ENCODE results near the gene ZNF417. TPM values are rescaled to one million over a fixed set of nuclear protein-coding genes. Genes with fewer than 3 reads are reported as not detected.

ZNF417 gene
- polyA plus RNA-seq, 2 of the 4 experiments (the other 2 are of a cell fraction) = 5.9 to 8.0 TPM

DNA sequence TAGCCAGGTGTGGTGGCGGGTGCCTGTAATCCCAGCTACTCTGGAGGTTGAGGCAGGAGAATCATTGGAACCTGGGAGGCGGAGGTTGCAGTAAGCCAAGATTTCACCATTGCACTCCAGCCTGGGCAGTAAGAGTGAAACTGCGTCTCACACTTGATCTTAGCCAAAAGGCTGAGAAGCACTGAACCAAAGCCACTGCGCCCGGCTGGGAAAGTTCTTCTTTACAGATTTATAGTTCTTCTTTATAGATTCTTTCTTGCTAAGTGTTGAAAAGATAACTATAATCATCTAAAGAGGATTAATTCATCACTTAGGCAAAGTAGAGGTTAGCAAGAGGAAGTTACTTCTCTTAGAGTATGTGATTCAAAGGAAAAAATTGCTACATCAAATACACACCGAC lies 11.1 kb downstream of the ZNF417 start:
- no peak overlapping the region for H3K4me2 ChIP-seq
- TF ChIP-seq JUN (IDR thresholded peaks at IDR 0.05) = no peak
- no peak for TF ChIP-seq ATOH8 (CRISPR knock-in tag; IDR thresholded peaks at IDR 0.05; ENCODE audit: low read depth)
- TF ChIP-seq NR3C1 (IDR thresholded peaks at IDR 0.05) = no peak
- no peak for TF ChIP-seq ZNF302 (CRISPR knock-in tag; IDR thresholded peaks at IDR 0.05)
- TF ChIP-seq, protein P1, sequence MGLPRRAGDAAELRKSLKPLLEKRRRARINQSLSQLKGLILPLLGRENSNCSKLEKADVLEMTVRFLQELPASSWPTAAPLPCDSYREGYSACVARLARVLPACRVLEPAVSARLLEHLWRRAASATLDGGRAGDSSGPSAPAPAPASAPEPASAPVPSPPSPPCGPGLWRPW (IDR thresholded peaks at IDR 0.05) = no peak
- TF ChIP-seq POLR2A (IDR thresholded peaks at IDR 0.05; ENCODE audit: low read length) = no peak
- no peak for TF ChIP-seq GATA3 (IDR thresholded peaks at IDR 0.05; ENCODE audit: borderline replicate concordance)
- no peak for TF ChIP-seq EP300 (IDR thresholded peaks at IDR 0.05)
- no peak for TF ChIP-seq KDM5A (IDR thresholded peaks at IDR 0.05)
- TF ChIP-seq, protein P2, sequence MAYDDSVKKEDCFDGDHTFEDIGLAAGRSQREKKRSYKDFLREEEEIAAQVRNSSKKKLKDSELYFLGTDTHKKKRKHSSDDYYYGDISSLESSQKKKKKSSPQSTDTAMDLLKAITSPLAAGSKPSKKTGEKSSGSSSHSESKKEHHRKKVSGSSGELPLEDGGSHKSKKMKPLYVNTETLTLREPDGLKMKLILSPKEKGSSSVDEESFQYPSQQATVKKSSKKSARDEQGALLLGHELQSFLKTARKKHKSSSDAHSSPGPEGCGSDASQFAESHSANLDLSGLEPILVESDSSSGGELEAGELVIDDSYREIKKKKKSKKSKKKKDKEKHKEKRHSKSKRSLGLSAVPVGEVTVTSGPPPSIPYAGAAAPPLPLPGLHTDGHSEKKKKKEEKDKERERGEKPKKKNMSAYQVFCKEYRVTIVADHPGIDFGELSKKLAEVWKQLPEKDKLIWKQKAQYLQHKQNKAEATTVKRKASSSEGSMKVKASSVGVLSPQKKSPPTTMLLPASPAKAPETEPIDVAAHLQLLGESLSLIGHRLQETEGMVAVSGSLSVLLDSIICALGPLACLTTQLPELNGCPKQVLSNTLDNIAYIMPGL (CRISPR knock-in tag; IDR thresholded peaks at IDR 0.05; ENCODE audit: borderline replicate concordance) = no peak
- TF ChIP-seq BCL3 (IDR thresholded peaks at IDR 0.05) = no peak
- TF ChIP-seq TP53 (CRISPR knock-in tag; IDR thresholded peaks at IDR 0.05) = no peak
- no peak for TF ChIP-seq BHLHE40 (IDR thresholded peaks at IDR 0.05; ENCODE audit: low read depth, low read length)
- no peak for TF ChIP-seq HDAC2 (IDR thresholded peaks at IDR 0.05)
- no peak for TF ChIP-seq CHD2 (IDR thresholded peaks at IDR 0.05; ENCODE audit: low read length, partially characterized antibody)
- no peak for TF ChIP-seq ZC3H11A (IDR thresholded peaks at IDR 0.05)
- 94% methylated on average over 6 of the region's 6 CpGs for WGBS (ENCODE audit: missing lambda C conversion rate)
- no peak overlapping the region for H3K4me3 ChIP-seq
- FAIRE-seq (no peak), ATAC-seq (no peak), DNase-seq (ENCODE audit: low read depth in 1 of 2, low spot score in 1 of 2) (no peak)
- POLR2A ChIA-PET = no interaction called here
- peaks cover 86% of the 10 kb centered on the region for H3K9me3 ChIP-seq
- CTCF ChIA-PET = interaction anchor here (1.2 kb wide), 1 partner anchor 20 kb away, joined by 3 read pairs; no protein-coding TSS in a partner anchor
- no peaks in the 10 kb centered on the region for H3K4me1 ChIP-seq
- H3K27ac ChIP-seq = no peak overlapping the region

GRCh38 chr19:57903618-57904184 lies 12.7 kb downstream of the ZNF417 start:
- peaks cover 82% of the 10 kb centered on the region for H3K9me3 ChIP-seq
- no peak overlapping the region for H3K4me3 ChIP-seq
- ATAC-seq = no peak
- POLR2A ChIA-PET = no interaction called here
- H3K27ac ChIP-seq = no peak overlapping the region
- WGBS (ENCODE audit: missing lambda C conversion rate) = 64% methylated on average over 7 of the region's 7 CpGs
- H3K4me1 ChIP-seq = no peaks in the 10 kb centered on the region
- no peak for DNase-seq (ENCODE audit: low read depth in 1 of 2, low spot score in 1 of 2)
- no peak overlapping the region for H3K4me2 ChIP-seq
- CTCF ChIA-PET = interaction anchor here (0.6 to 1.2 kb wide), 3 partner anchors 16 to 41 kb away, joined by 3 to 5 read pairs (median 3); no protein-coding TSS in a partner anchor
- FAIRE-seq = no peak
- TF ChIP-seq ELK1 (IDR thresholded peaks at IDR 0.05; ENCODE audit: low read depth, low read length) (no peak), BCL3 (IDR thresholded peaks at IDR 0.05) (no peak), FOXS1 (CRISPR knock-in tag; IDR thresholded peaks at IDR 0.05) (no peak), CEBPB (IDR thresholded peaks at IDR 0.05) (no peak), SREBF2 (IDR thresholded peaks at IDR 0.05) (no peak), ATOH8 (CRISPR knock-in tag; IDR thresholded peaks at IDR 0.05; ENCODE audit: low read depth) (no peak), EHMT2 (IDR thresholded peaks at IDR 0.05; ENCODE audit: low read depth) (no peak), POLR2AphosphoS2 (conservative IDR thresholded peaks at IDR 0.05; ENCODE audit: low read length) (no peak), RCOR1 (IDR thresholded peaks at IDR 0.05; ENCODE audit: low read depth, low read length) (no peak), HOXB13 (CRISPR knock-in tag; IDR thresholded peaks at IDR 0.05; ENCODE audit: low read depth) (no peak), BHLHE40 (IDR thresholded peaks at IDR 0.05; ENCODE audit: low read depth, low read length) (no peak), CHD2 (IDR thresholded peaks at IDR 0.05; ENCODE audit: low read length, partially characterized antibody) (no peak)
- TF ChIP-seq, protein P3, sequence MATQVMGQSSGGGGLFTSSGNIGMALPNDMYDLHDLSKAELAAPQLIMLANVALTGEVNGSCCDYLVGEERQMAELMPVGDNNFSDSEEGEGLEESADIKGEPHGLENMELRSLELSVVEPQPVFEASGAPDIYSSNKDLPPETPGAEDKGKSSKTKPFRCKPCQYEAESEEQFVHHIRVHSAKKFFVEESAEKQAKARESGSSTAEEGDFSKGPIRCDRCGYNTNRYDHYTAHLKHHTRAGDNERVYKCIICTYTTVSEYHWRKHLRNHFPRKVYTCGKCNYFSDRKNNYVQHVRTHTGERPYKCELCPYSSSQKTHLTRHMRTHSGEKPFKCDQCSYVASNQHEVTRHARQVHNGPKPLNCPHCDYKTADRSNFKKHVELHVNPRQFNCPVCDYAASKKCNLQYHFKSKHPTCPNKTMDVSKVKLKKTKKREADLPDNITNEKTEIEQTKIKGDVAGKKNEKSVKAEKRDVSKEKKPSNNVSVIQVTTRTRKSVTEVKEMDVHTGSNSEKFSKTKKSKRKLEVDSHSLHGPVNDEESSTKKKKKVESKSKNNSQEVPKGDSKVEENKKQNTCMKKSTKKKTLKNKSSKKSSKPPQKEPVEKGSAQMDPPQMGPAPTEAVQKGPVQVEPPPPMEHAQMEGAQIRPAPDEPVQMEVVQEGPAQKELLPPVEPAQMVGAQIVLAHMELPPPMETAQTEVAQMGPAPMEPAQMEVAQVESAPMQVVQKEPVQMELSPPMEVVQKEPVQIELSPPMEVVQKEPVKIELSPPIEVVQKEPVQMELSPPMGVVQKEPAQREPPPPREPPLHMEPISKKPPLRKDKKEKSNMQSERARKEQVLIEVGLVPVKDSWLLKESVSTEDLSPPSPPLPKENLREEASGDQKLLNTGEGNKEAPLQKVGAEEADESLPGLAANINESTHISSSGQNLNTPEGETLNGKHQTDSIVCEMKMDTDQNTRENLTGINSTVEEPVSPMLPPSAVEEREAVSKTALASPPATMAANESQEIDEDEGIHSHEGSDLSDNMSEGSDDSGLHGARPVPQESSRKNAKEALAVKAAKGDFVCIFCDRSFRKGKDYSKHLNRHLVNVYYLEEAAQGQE (IDR thresholded peaks at IDR 0.05) = no peak

Measured in A549 (cell line).